Adipocyte (in vitro differentiated cells): ENCODE measurements around the gene LRRN4CL.
A peak's percentile ranks its signal among the peaks of the same experiment; 100 is the strongest.
"Not testable (repeated sequence)": the region's sequence is repeated elsewhere in the genome, so short reads cannot be mapped to it uniquely, and the experiment has no call there.

Experiments used
- DNase-seq: peaks from one replicate; pipeline ENCODE4 v3.0.0-alpha.2; 2015; ENCODE audit warnings: low read depth
- H3K27me3 ChIP-seq: replicated peaks from 2 replicates; pipeline ENCODE4 v1.7.0; 2013; ENCODE audit warnings: mild to moderate bottlenecking, low read length, moderate library complexity; ENCODE audit not compliant: control insufficient read depth, insufficient read depth
- H3K36me3 ChIP-seq: 2 replicates; pipeline ENCODE4 v1.7.0; 2013; ENCODE audit warnings: low read length, mild to moderate bottlenecking, moderate library complexity; ENCODE audit not compliant: control insufficient read depth, insufficient read depth, severe bottlenecking
- H3K4me1 ChIP-seq: 2 replicates; pipeline ENCODE4 v1.7.0; 2013; ENCODE audit warnings: mild to moderate bottlenecking, low read length, moderate library complexity; ENCODE audit not compliant: control insufficient read depth, insufficient read depth
- H3K4me3 ChIP-seq: 2 replicates; pipeline ENCODE4 v1.7.0; 2013; ENCODE audit warnings: mild to moderate bottlenecking, low read length, moderate library complexity
- H3K9ac ChIP-seq: 2 replicates; pipeline ENCODE4 v1.7.0; 2013; ENCODE audit warnings: mild to moderate bottlenecking, low read length, moderate library complexity
- H3K9me3 ChIP-seq: 2 replicates; pipeline ENCODE4 v1.7.0; 2013; ENCODE audit warnings: mild to moderate bottlenecking, low read length, moderate library complexity; ENCODE audit not compliant: control insufficient read depth

Gene LRRN4CL

GRCh38 chr11:62709247-62710000, 20.1 kb upstream of the LRRN4CL start:
- Histone ChIP-seq H3K36me3 (peaks cover 44% of the 10 kb centered on the region), H3K9me3 (no peaks in the 10 kb centered on the region), H3K27me3 (no peaks in the 10 kb centered on the region), H3K4me1 (peaks cover 58% of the 10 kb centered on the region), H3K9ac (peak overlapping the region; percentile 98), H3K4me3 (peak overlapping the region; percentile 79)
- DNase-seq = peak; percentile 96

GRCh38 chr11:62708793-62709192, 19.5 kb upstream of the LRRN4CL start:
- Histone ChIP-seq H3K9me3 (no peaks in the 10 kb centered on the region), H3K4me1 (peaks cover 53% of the 10 kb centered on the region), H3K4me3 (peak overlapping the region; percentile 79), H3K9ac (peak overlapping the region; percentile 98), H3K27me3 (no peaks in the 10 kb centered on the region), H3K36me3 (peaks cover 40% of the 10 kb centered on the region)
- DNase-seq = no peak

GRCh38 chr11:62708392-62708791, 19.1 kb upstream of the LRRN4CL start:
- Histone ChIP-seq H3K9me3 (no peaks in the 10 kb centered on the region), H3K4me3 (peak overlapping the region; percentile 79), H3K9ac (peak overlapping the region; percentile 98), H3K4me1 (peaks cover 49% of the 10 kb centered on the region), H3K27me3 (no peaks in the 10 kb centered on the region), H3K36me3 (peaks cover 38% of the 10 kb centered on the region)
- DNase-seq = no peak

GRCh38 chr11:62707277-62707861, 18.0 kb upstream of the LRRN4CL start, which contains the start of the genes BSCL2 and GNG3:
Gene BSCL2 (minus strand): TSS chr11:62707424. CDS start chr11:62707195, 229 bp downstream.
Gene GNG3 (plus strand): TSS chr11:62707676. CDS start chr11:62708296, 620 bp downstream.
- Histone ChIP-seq H3K4me3 (peak within 1 kb of the TSS; percentile 84), H3K9me3 (no peaks in the 10 kb centered on the region), H3K9ac (peak within 1 kb of the TSS; percentile 98), H3K27me3 (no peaks in the 10 kb centered on the region), H3K36me3 (peaks cover 29% of the 10 kb centered on the region), H3K4me1 (peaks cover 42% of the 10 kb centered on the region)
- no peak for DNase-seq

GRCh38 chr11:62706850-62707247, 17.5 kb upstream of the LRRN4CL start:
- no peak for DNase-seq
- peaks cover 28% of the 10 kb centered on the region for H3K36me3 ChIP-seq
- H3K27me3 ChIP-seq = no peaks in the 10 kb centered on the region
- H3K4me3 ChIP-seq = peak overlapping the region; percentile 84
- H3K9ac ChIP-seq = peak overlapping the region; percentile 83
- H3K9me3 ChIP-seq = no peaks in the 10 kb centered on the region
- H3K4me1 ChIP-seq = peaks cover 44% of the 10 kb centered on the region

GRCh38 chr11:62705880-62706849, 16.8 kb upstream of the LRRN4CL start:
- Histone ChIP-seq H3K4me3 (peak overlapping the region; percentile 84), H3K9me3 (no peaks in the 10 kb centered on the region), H3K4me1 (peaks cover 46% of the 10 kb centered on the region), H3K9ac (peak overlapping the region; percentile 85), H3K36me3 (peaks cover 28% of the 10 kb centered on the region), H3K27me3 (no peaks in the 10 kb centered on the region)
- DNase-seq = peak; percentile 98

- Histone ChIP-seq H3K4me1 (peaks cover 48% of the 10 kb centered on the region), H3K9me3 (no peaks in the 10 kb centered on the region), H3K4me3 (peak overlapping the region; percentile 84), H3K36me3 (peaks cover 26% of the 10 kb centered on the region), H3K9ac (peak overlapping the region; percentile 85), H3K27me3 (no peaks in the 10 kb centered on the region)
- DNase-seq = no peak
Measured at GRCh38 chr11:62705413-62705812, 16.1 kb upstream of the LRRN4CL start.

- H3K4me3 ChIP-seq, H3K9me3 ChIP-seq, H3K27me3 ChIP-seq, DNase-seq, H3K9ac ChIP-seq: not testable (repeated sequence)
- Histone ChIP-seq H3K36me3 (peaks cover 30% of the 10 kb centered on the region), H3K4me1 (peaks cover 35% of the 10 kb centered on the region)
Measured at GRCh38 chr11:62703921-62704320, 14.6 kb upstream of the LRRN4CL start.

- no peak overlapping the region for H3K4me3 ChIP-seq
- no peak for DNase-seq
- no peaks in the 10 kb centered on the region for H3K27me3 ChIP-seq
- H3K9me3 ChIP-seq = no peaks in the 10 kb centered on the region
- peak overlapping the region; percentile 25 for H3K9ac ChIP-seq
- H3K36me3 ChIP-seq = peaks cover 34% of the 10 kb centered on the region
- peaks cover 28% of the 10 kb centered on the region for H3K4me1 ChIP-seq
Measured at GRCh38 chr11:62702246-62702645, 12.9 kb upstream of the LRRN4CL start.

- Histone ChIP-seq H3K9ac (peak overlapping the region; percentile 73), H3K36me3 (peaks cover 39% of the 10 kb centered on the region), H3K9me3 (no peaks in the 10 kb centered on the region), H3K4me3 (peak overlapping the region; percentile 45), H3K4me1 (peaks cover 22% of the 10 kb centered on the region), H3K27me3 (no peaks in the 10 kb centered on the region)
- peak; percentile 92 for DNase-seq
Measured at GRCh38 chr11:62694455-62695167, 5.3 kb upstream of the LRRN4CL start.
